Suprapubic skin (tissue), 3 donors: ENCODE measurements around the gene P2RX2.

Source experiments
- CTCF ChIP-seq, 2 donors: fragments of 200-600 bp in 1 of 2; fragments of 450-650 bp in 1 of 2; sonication (generic) in 1 of 2; IDR thresholded peaks; one replicate each; pipeline ENCODE4 v1.5.1; 2016 to 2019; ENCODE audit warnings: antibody characterized with exemption in 2 of 2, mild to moderate bottlenecking in 1 of 2, moderate library complexity in 1 of 2
- POLR2AphosphoS5 ChIP-seq, 3 donors: sonication (generic); formaldehyde crosslinking; IDR thresholded peaks; one replicate each; pipeline ENCODE4 v1.6.1; 2017; ENCODE audit warnings: antibody characterized with exemption in 3 of 3

- no peak for TF ChIP-seq POLR2AphosphoS5 (IDR thresholded peaks at IDR 0.05)
- no peak for TF ChIP-seq CTCF (IDR thresholded peaks at IDR 0.05)
These were observed 24.6 kb upstream of the P2RX2 start for GRCh38 chr12:132593938-132594358.
